H9 (cell line): Measurements from ENCODE around the gene CHST5. TPM values are rescaled to one million over a fixed set of nuclear protein-coding genes. Genes with fewer than 3 reads are reported as not detected.
A peak's percentile ranks its signal among the peaks of the same experiment; 100 is the strongest.

Experiments
- DNase-seq: peaks from one replicate; pipeline ENCODE4 v3.0.0-alpha.2; 2017
- H2AFZ ChIP-seq: one replicate; pipeline ENCODE4 v1.6.1; 2013; ENCODE audit warnings: mild to moderate bottlenecking, low read length, control low read depth, moderate library complexity
- H2AK5ac ChIP-seq: 2 replicates; pipeline ENCODE4 v1.6.1; 2013; ENCODE audit warnings: low read length, control low read depth, mixed read lengths; ENCODE audit not compliant: insufficient read length
- H2BK120ac ChIP-seq: one replicate; pipeline ENCODE4 v1.6.1; 2013; ENCODE audit warnings: low read depth, mild to moderate bottlenecking, low read length, control low read depth, inconsistent platforms; ENCODE audit not compliant: poor library complexity, severe bottlenecking
- H2BK12ac ChIP-seq: 2 replicates; pipeline ENCODE4 v1.6.1; 2013; ENCODE audit warnings: low read length, control low read depth, mixed read lengths, low read depth; ENCODE audit not compliant: insufficient read length
- H2BK15ac ChIP-seq: 2 replicates; pipeline ENCODE4 v1.6.1; 2013; ENCODE audit warnings: low read depth, low read length, control low read depth
- H2BK20ac ChIP-seq: one replicate; pipeline ENCODE4 v1.6.1; 2013; ENCODE audit warnings: low read depth, mild to moderate bottlenecking, low read length, control low read depth, inconsistent platforms; ENCODE audit not compliant: poor library complexity, severe bottlenecking
- H2BK5ac ChIP-seq: 2 replicates; pipeline ENCODE4 v1.6.1; 2013; ENCODE audit warnings: low read length, control low read depth, mixed read lengths; ENCODE audit not compliant: insufficient read length
- H3K14ac ChIP-seq: 2 replicates; pipeline ENCODE4 v1.6.1; 2013; ENCODE audit warnings: low read length, control low read depth; ENCODE audit not compliant: insufficient read depth
- H3K18ac ChIP-seq: 2 replicates; pipeline ENCODE4 v1.6.1; 2013; ENCODE audit warnings: low read depth, mild to moderate bottlenecking, mixed read lengths, low read length, control low read depth; ENCODE audit not compliant: insufficient read length
- H3K23ac ChIP-seq: 2 replicates; pipeline ENCODE4 v1.6.1; 2013; ENCODE audit warnings: low read length, control low read depth, mixed read lengths, low read depth; ENCODE audit not compliant: insufficient read length
- H3K23me2 ChIP-seq: 2 replicates; pipeline ENCODE4 v1.6.1; 2013; ENCODE audit warnings: low read depth, mild to moderate bottlenecking, mixed read lengths, low read length, control low read depth; ENCODE audit not compliant: insufficient read length, poor library complexity, severe bottlenecking
- H3K27ac ChIP-seq: 2 replicates; pipeline ENCODE4 v1.5.1; 2013; ENCODE audit warnings: low read length, control low read depth, mixed read lengths, low read depth; ENCODE audit not compliant: insufficient read length
- H3K27me3 ChIP-seq: 2 replicates; pipeline ENCODE4 v1.6.1; 2013; ENCODE audit warnings: low read length, control low read depth, inconsistent platforms; ENCODE audit not compliant: insufficient read depth
- H3K4ac ChIP-seq: 2 replicates; pipeline ENCODE4 v1.6.1; 2013; ENCODE audit warnings: low read depth, mild to moderate bottlenecking, control low read depth, inconsistent platforms, low read length, moderate library complexity
- H3K4me1 ChIP-seq: 2 replicates; pipeline ENCODE4 v1.6.1; 2013; ENCODE audit warnings: low read length, control low read depth, inconsistent platforms; ENCODE audit not compliant: insufficient read depth
- H3K4me2 ChIP-seq: 2 replicates; pipeline ENCODE4 v1.6.1; 2013; ENCODE audit warnings: low read length, control low read depth, mixed read lengths; ENCODE audit not compliant: insufficient read length, insufficient read depth
- H3K56ac ChIP-seq: 2 replicates; pipeline ENCODE4 v1.6.1; 2013; ENCODE audit warnings: low read depth, mild to moderate bottlenecking, mixed read lengths, low read length, control low read depth; ENCODE audit not compliant: insufficient read length
- H3K79me1 ChIP-seq: 2 replicates; pipeline ENCODE4 v1.6.1; 2013; ENCODE audit warnings: low read depth, mild to moderate bottlenecking, moderate library complexity, low read length, control low read depth, inconsistent platforms; ENCODE audit not compliant: insufficient read depth, poor library complexity, severe bottlenecking
- H3K79me2 ChIP-seq: 2 replicates; pipeline ENCODE4 v1.6.1; 2013; ENCODE audit warnings: low read length, control low read depth, inconsistent platforms; ENCODE audit not compliant: insufficient read depth
- H3K9ac ChIP-seq: 2 replicates; pipeline ENCODE4 v1.6.1; 2013; ENCODE audit warnings: low read length, control low read depth, mixed read lengths; ENCODE audit not compliant: insufficient read length; ENCODE audit errors: extremely low read depth
- H3K9me3 ChIP-seq: one replicate; pipeline ENCODE4 v1.6.1; 2013; ENCODE audit warnings: low read depth, low read length, inconsistent platforms; ENCODE audit not compliant: control insufficient read depth
- H3T11ph ChIP-seq: one replicate; pipeline ENCODE4 v1.6.1; 2013; ENCODE audit warnings: mild to moderate bottlenecking, low read length, control low read depth, inconsistent platforms
- H4K20me1 ChIP-seq: one replicate; pipeline ENCODE4 v1.6.1; 2013; ENCODE audit not compliant: control insufficient read depth, insufficient read length, insufficient read depth
- H4K5ac ChIP-seq: 2 replicates; pipeline ENCODE4 v1.6.1; 2013; ENCODE audit warnings: low read depth, mild to moderate bottlenecking, mixed read lengths, low read length, control low read depth; ENCODE audit not compliant: insufficient read length
- H4K8ac ChIP-seq: replicated peaks from 2 replicates; pipeline ENCODE4 v1.6.1; 2013; ENCODE audit warnings: low read length, control low read depth, mixed read lengths, low read depth; ENCODE audit not compliant: insufficient read length
- H4K91ac ChIP-seq: 2 replicates; pipeline ENCODE4 v1.6.1; 2013; ENCODE audit warnings: low read depth, mild to moderate bottlenecking, moderate library complexity, mixed read lengths, low read length, control low read depth; ENCODE audit not compliant: insufficient read length
- H3K27ac Mint-ChIP-seq, 3 experiments: 2 replicates in 2 of 3; 3 replicates in 1 of 3; pipeline ENCODE4 v1.8.0; 2020 to 2021; ENCODE audit warnings: mixed read lengths in 3 of 3, mild to moderate bottlenecking in 1 of 3, moderate library complexity in 1 of 3
- H3K27me3 Mint-ChIP-seq: 2 replicates; pipeline ENCODE4 v1.8.0; 2021; ENCODE audit warnings: low read depth, mild to moderate bottlenecking, moderate library complexity, mixed read lengths
- H3K36me3 Mint-ChIP-seq, 3 experiments: 2 replicates in 2 of 3; 3 replicates in 1 of 3; pipeline ENCODE4 v1.8.0; 2020 to 2021; ENCODE audit warnings: low read depth in 3 of 3, mixed read lengths in 3 of 3; ENCODE audit not compliant: insufficient read depth in 1 of 3
- H3K4me1 Mint-ChIP-seq, 2 experiments: 2 replicates each; pipeline ENCODE4 v1.8.0; 2020; ENCODE audit warnings: mixed read lengths in 2 of 2
- H3K4me3 Mint-ChIP-seq, 2 experiments: 2 replicates in 1 of 2; 3 replicates in 1 of 2; pipeline ENCODE4 v1.8.0; 2020 to 2021; ENCODE audit warnings: mild to moderate bottlenecking in 2 of 2, mixed read lengths in 2 of 2, moderate library complexity in 1 of 2
- H3K9me3 Mint-ChIP-seq, 2 experiments: 2 replicates in 1 of 2; 3 replicates in 1 of 2; pipeline ENCODE4 v1.8.0; 2020; ENCODE audit warnings: mild to moderate bottlenecking in 2 of 2, mixed read lengths in 2 of 2, moderate library complexity in 1 of 2
- WGBS: extraction: QIAGEN DNeasy Blood & Tissue Kit; methylation state at CpG from one replicate; pipeline ENCODE4 v1.1.7; 2013; ENCODE audit warnings: missing lambda C conversion rate, low lambda C conversion rate, mixed read lengths; ENCODE audit not compliant: insufficient read length; ENCODE audit errors: extremely low coverage; 5-methylcytosine and 5-hydroxymethylcytosine counted together
- total RNA-seq: library from RNA; stranded (reverse); gene quantifications from 2 replicates; pipeline ENCODE4 v1.2.1, GENCODE V29; 2021
- TF ChIP-seq, protein P1 (sequence below): fragments of 200-600 bp; sonication (generic); conservative IDR thresholded peaks from 3 replicates; pipeline ENCODE4 v1.8.0; 2021; ENCODE audit warnings: antibody characterized with exemption, mild to moderate bottlenecking

CHST5 gene
- total RNA-seq, 1 experiment from 2014 or later = not detected

DNA sequence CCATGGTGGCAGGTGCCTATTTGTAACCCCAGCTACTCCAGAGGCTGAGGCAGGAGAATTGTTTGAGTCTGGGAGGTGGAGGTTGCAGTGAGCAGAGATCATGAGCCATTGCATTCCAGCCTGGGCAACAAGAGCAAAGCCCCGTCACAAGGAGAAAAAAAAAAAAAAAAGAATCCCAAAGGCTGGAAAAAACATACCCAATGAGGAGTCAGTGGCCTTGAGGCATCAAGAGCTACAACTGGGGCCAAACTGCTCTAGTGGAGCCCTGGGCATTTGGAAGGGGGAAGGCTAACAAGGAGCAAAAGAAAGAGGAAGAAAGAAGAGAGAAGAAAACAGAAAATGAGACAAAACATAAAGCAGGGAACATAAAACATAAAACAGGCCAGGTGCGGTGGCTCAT lies 47.6 kb downstream of the CHST5 start:
- H3K23me2 ChIP-seq = peaks cover 2% of the 10 kb centered on the region
- H3K18ac ChIP-seq = no peak overlapping the region
- H3K79me1 ChIP-seq = no peaks in the 10 kb centered on the region
- no peak overlapping the region for H2BK15ac ChIP-seq
- H3K56ac ChIP-seq = no peak overlapping the region
- H3K4ac ChIP-seq = no peak overlapping the region
- H2BK5ac ChIP-seq = no peak overlapping the region
- no peaks in the 10 kb centered on the region for H3K9me3 ChIP-seq
- peaks cover 6 to 26% (median 21%) of the 10 kb centered on the region in 3 experiments; a peak in 6 of 7 replicates for H3K36me3 Mint-ChIP-seq
- no peak overlapping the region for H3K23ac ChIP-seq
- no peak overlapping the region for H2AFZ ChIP-seq
- H3K27me3 ChIP-seq = no peaks in the 10 kb centered on the region
- H3K14ac ChIP-seq = no peak overlapping the region
- H4K20me1 ChIP-seq = no peaks in the 10 kb centered on the region
- H4K5ac ChIP-seq = no peak overlapping the region
- H3K27me3 Mint-ChIP-seq = no peaks in the 10 kb centered on the region
- no peak overlapping the region for H3K27ac ChIP-seq
- H2BK20ac ChIP-seq = no peak overlapping the region
- H3K4me1 ChIP-seq = no peaks in the 10 kb centered on the region
- H2BK120ac ChIP-seq = no peak overlapping the region
- no peak overlapping the region for H4K91ac ChIP-seq
- no peak overlapping the region for H3K9ac ChIP-seq
- H3K79me2 ChIP-seq = no peaks in the 10 kb centered on the region
- TF ChIP-seq, protein P1, sequence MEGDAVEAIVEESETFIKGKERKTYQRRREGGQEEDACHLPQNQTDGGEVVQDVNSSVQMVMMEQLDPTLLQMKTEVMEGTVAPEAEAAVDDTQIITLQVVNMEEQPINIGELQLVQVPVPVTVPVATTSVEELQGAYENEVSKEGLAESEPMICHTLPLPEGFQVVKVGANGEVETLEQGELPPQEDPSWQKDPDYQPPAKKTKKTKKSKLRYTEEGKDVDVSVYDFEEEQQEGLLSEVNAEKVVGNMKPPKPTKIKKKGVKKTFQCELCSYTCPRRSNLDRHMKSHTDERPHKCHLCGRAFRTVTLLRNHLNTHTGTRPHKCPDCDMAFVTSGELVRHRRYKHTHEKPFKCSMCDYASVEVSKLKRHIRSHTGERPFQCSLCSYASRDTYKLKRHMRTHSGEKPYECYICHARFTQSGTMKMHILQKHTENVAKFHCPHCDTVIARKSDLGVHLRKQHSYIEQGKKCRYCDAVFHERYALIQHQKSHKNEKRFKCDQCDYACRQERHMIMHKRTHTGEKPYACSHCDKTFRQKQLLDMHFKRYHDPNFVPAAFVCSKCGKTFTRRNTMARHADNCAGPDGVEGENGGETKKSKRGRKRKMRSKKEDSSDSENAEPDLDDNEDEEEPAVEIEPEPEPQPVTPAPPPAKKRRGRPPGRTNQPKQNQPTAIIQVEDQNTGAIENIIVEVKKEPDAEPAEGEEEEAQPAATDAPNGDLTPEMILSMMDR = no peak
- no CpG with 5 or more reads among the region's 2 CpGs for WGBS
- H3K9me3 Mint-ChIP-seq = no peaks in the 10 kb centered on the region; a peak in 1 of 5 replicates
- no peak for DNase-seq
- H4K8ac ChIP-seq = no peak overlapping the region
- H2BK12ac ChIP-seq = no peak overlapping the region
- H3K4me1 Mint-ChIP-seq = peaks cover 6 to 22% of the 10 kb centered on the region in 2 experiments; a peak in 3 of 4 replicates
- no peak overlapping the region for H3K4me2 ChIP-seq
- 0 out of 7 replicates have a peak overlapping the region, but pooled peaks of 1 of the 3 experiments have one; percentile 9 for H3K27ac Mint-ChIP-seq
- no peak overlapping the region for H3K4me3 Mint-ChIP-seq
- H3T11ph ChIP-seq = no peak overlapping the region
- no peak overlapping the region for H2AK5ac ChIP-seq
